Kidney (tissue), 14 donors: Measurements from ENCODE around the gene CCDC110. TPM values are rescaled to one million over a fixed set of nuclear protein-coding genes. Genes with fewer than 3 reads are reported as not detected.
A peak's percentile ranks its signal among the peaks of the same experiment; 100 is the strongest.

Experiments
- DNase-seq, 5 donors: peaks; one replicate each; pipeline ENCODE4 v3.0.0-alpha.2; 2013 to 2020
- FAIRE-seq: peaks from 2 replicates; lab custom pipeline; 2012; peaks lifted over from hg19 to GRCh38; lab: Jason Lieb, UNC
- H3K27ac ChIP-seq, 2 donors: one replicate each; pipeline ENCODE4 v1.7.0; 2013; ENCODE audit warnings: low read depth in 2 of 2, low read length in 2 of 2, inconsistent platforms in 1 of 2
- H3K27me3 ChIP-seq: one replicate; pipeline ENCODE4 v1.7.1; 2013; ENCODE audit warnings: low read length, inconsistent platforms; ENCODE audit not compliant: control insufficient read depth, insufficient read depth
- H3K36me3 ChIP-seq, 3 donors: one replicate each; pipeline versions ENCODE4 v1.7.0 to v1.7.1; 2013; ENCODE audit warnings: low read length in 3 of 3, control low read depth in 1 of 3, inconsistent platforms in 1 of 3; ENCODE audit not compliant: insufficient read depth in 3 of 3, control insufficient read depth in 2 of 3
- H3K4me1 ChIP-seq, 3 donors: one replicate each; pipeline versions ENCODE4 v1.7.0 to v1.7.1; 2013; ENCODE audit warnings: low read length in 3 of 3, inconsistent platforms in 1 of 3, low read depth in 1 of 3; ENCODE audit not compliant: control insufficient read depth in 2 of 3, insufficient read depth in 2 of 3
- H3K4me3 ChIP-seq, 3 donors: one replicate each; pipeline versions ENCODE4 v1.7.0 to v1.8.1; 2013; ENCODE audit warnings: low read length in 3 of 3, control low read depth in 1 of 3, inconsistent platforms in 1 of 3
- H3K9ac ChIP-seq, 3 donors: one replicate each; pipeline versions ENCODE4 v1.7.0 to v1.7.1; 2013; ENCODE audit warnings: low read length in 3 of 3, control low read depth in 1 of 3, inconsistent platforms in 1 of 3
- H3K9me3 ChIP-seq, 3 donors: one replicate each; pipeline versions ENCODE4 v1.7.0 to v1.7.1; 2013; ENCODE audit warnings: low read length in 3 of 3, control low read depth in 1 of 3, inconsistent platforms in 1 of 3; ENCODE audit not compliant: control insufficient read depth in 2 of 3, insufficient read depth in 1 of 3
- intact Hi-C: fragments of 100-400 bp; cut with DNase I; formaldehyde crosslinking; loops from one replicate; pipeline ENCODE4 v1.11.1; 2022
- polyA plus RNA-seq: library from polyadenylated mRNA; stranded (reverse); fragments of 350-450 nt; fragmentation: Illumina TruSeq; extraction: RNeasy Lipid Tissue Mini Kit (QIAGEN cat#74804); gene quantifications from one replicate; pipeline ENCODE4 v1.2.3, GENCODE V29; 2014; ENCODE audit warnings: low read depth, low replicate concordance; ENCODE audit not compliant: insufficient read depth
- total RNA-seq: library from RNA; stranded (reverse); fragmentation: NEBNext Ultra II Directional; extraction: Animal tissue kit (Norgen Biotek cat#: 25700); gene quantifications from one replicate; pipeline ENCODE4 v1.2.1, GENCODE V29; 2021
- TF ChIP-seq, protein P1 (sequence below): IDR thresholded peaks from 3 replicates; pipeline ENCODE4 v1.5.1; 2012; ENCODE audit warnings: mild to moderate bottlenecking, moderate library complexity, borderline replicate concordance; ENCODE audit not compliant: insufficient read depth; ENCODE audit errors: extremely low read depth
- donor health status: control.
- donor health status: control.
- donor health status: control.
- donor health status: control.
- donor health status: control.
- donor health status: DM: yes; HTN: yes; CAD: no.
- donor health status: Normal renal cell carcinoma (clear cell type).

The CCDC110 gene
- total and polyA plus RNA-seq, 2 donors from 2014 or later, result 2.2 to 4.5 TPM

DNA sequence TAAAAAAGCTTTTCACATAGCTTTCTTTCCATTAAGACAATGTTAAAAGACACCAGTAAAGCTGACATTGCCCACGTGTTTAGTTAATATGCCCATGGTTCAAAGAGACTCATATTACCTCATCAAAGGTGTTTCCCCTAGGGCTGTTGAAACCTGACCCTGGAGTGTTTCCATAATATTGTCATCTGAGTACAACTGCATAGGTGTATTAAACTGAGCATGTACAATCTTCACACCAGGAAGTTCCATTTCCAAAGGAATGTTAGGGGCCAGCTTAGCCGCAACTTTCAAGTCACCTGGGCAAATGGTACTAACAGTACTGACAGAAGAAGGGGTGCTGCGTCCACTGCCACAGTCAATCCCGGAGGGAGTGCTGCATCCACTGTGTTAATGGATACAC lies 36.6 kb upstream of the CCDC110 start:
- DNase-seq (peak in 3 of 5 donors; percentile 53 to 87 (median 82)), FAIRE-seq (no peak)
- no peak overlapping the region for H3K4me3 ChIP-seq
- TF ChIP-seq, protein P1, sequence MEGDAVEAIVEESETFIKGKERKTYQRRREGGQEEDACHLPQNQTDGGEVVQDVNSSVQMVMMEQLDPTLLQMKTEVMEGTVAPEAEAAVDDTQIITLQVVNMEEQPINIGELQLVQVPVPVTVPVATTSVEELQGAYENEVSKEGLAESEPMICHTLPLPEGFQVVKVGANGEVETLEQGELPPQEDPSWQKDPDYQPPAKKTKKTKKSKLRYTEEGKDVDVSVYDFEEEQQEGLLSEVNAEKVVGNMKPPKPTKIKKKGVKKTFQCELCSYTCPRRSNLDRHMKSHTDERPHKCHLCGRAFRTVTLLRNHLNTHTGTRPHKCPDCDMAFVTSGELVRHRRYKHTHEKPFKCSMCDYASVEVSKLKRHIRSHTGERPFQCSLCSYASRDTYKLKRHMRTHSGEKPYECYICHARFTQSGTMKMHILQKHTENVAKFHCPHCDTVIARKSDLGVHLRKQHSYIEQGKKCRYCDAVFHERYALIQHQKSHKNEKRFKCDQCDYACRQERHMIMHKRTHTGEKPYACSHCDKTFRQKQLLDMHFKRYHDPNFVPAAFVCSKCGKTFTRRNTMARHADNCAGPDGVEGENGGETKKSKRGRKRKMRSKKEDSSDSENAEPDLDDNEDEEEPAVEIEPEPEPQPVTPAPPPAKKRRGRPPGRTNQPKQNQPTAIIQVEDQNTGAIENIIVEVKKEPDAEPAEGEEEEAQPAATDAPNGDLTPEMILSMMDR, result no peak
- no peaks in the 10 kb centered on the region for H3K36me3 ChIP-seq
- no peaks in the 10 kb centered on the region for H3K9me3 ChIP-seq
- H3K27me3 ChIP-seq, result no peaks in the 10 kb centered on the region
- intact Hi-C loops, result no loop called here
- no peak overlapping the region for H3K9ac ChIP-seq
- H3K4me1 ChIP-seq, result peaks cover 3 to 6% (median 4%) of the 10 kb centered on the region in 3 donors
- H3K27ac ChIP-seq, result no peak overlapping the region

DNA sequence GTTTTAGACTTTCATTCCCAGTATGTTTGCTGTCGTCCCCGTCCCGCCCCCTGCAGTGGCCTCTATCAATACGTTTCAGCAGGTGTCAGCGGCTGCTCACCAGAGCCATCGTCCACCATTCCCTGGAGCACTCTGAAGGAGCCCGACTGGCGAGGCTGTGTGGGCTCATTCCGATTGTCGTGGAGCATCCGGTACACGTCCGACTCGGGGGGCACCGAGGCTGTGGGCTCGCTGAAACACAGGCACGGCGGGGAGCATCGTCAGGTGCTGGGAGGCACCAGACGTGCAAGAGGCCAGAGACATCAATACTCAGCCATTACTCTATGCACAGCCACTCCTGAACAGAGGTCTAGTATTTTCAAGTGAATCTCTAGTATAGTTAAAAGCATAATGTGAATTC lies 34.9 kb upstream of the CCDC110 start:
- Histone ChIP-seq H3K9ac (no peak overlapping the region), H3K36me3 (no peaks in the 10 kb centered on the region), H3K27ac (no peak overlapping the region), H3K27me3 (no peaks in the 10 kb centered on the region), H3K4me3 (no peak overlapping the region), H3K9me3 (no peaks in the 10 kb centered on the region), H3K4me1 (peaks cover 3 to 6% (median 4%) of the 10 kb centered on the region in 3 donors)
- TF ChIP-seq, protein P1, result no peak
- intact Hi-C loops, result no loop called here
- FAIRE-seq (no peak), DNase-seq (peak in 1 of 5 donors; percentile 59)

DNA sequence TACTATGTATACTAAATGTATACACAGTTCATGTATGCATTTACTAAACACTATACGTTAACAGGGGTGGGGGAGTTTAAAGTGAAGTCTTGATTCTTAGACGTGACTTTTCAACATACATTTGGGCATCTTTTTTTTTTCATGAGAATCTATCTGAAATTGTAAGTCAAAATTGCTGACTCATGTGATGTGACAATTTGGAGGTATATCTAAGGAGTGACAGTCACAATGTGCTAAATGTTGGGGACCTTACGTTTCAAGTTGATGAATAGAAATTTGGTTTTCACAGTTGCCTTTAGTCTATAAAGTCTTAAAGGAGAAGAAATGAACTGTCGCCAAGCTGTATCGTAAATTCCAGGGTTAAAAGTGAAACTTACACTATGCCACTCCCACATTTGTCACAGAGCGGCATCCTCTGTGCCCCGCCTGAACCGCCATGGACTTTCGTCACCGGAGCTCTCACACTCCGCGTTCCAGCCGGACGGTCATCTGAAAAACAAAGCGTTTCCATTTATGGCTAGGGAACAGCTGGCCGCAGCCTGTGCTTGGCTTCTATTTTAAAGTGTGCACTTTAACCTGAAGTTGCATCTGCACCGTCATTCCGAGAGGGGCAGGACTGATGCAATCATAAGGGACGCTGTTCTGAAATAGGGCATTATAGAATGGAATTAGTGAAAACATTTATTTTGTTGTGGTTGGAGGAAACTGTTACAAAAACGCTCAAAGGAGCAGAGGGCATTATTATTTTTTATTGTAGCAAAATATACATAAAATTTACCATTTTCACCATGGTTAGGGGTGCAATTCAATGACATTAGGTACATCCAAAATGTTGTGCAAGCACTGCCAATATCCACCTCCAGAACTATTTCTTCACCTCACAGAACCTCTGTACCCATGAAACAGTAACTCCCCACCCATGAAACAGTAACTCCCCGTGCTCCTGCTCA lies 32.8 kb upstream of the CCDC110 start:
- Histone ChIP-seq H3K36me3 (no peaks in the 10 kb centered on the region), H3K27ac (peak overlapping the region; percentile 2 to 43), H3K9me3 (peaks cover 0 to 8% (median 0%) of the 10 kb centered on the region in 3 donors), H3K9ac (peak overlapping the region; percentile 1 to 33 (median 30)), H3K27me3 (no peaks in the 10 kb centered on the region), H3K4me1 (peaks cover 3 to 6% (median 4%) of the 10 kb centered on the region in 3 donors), H3K4me3 (peak overlapping the region; percentile 26 to 63 (median 54))
- peak; percentile 90 to 97 (median 95) for DNase-seq
- FAIRE-seq, result peak; percentile 42
- TF ChIP-seq, protein P1, result no peak
- intact Hi-C loops, result no loop called here
